HuH-7 (cell line): Measurements from ENCODE around the gene KAZN.
"Not testable (repeated sequence)": the region's sequence is repeated elsewhere in the genome, so short reads cannot be mapped to it uniquely, and the experiment has no call there.

Experiments
- DNase-seq: peaks from one replicate; pipeline ENCODE4 v3.0.0; 2011; ENCODE audit warnings: low spot score

Gene KAZN

GRCh38 chr1:15115542-15116330, 517.3 kb downstream of the KAZN start:
- DNase-seq: no peak

GRCh38 chr1:15116966-15117365, 518.5 kb downstream of the KAZN start:
- DNase-seq: no peak

DNA sequence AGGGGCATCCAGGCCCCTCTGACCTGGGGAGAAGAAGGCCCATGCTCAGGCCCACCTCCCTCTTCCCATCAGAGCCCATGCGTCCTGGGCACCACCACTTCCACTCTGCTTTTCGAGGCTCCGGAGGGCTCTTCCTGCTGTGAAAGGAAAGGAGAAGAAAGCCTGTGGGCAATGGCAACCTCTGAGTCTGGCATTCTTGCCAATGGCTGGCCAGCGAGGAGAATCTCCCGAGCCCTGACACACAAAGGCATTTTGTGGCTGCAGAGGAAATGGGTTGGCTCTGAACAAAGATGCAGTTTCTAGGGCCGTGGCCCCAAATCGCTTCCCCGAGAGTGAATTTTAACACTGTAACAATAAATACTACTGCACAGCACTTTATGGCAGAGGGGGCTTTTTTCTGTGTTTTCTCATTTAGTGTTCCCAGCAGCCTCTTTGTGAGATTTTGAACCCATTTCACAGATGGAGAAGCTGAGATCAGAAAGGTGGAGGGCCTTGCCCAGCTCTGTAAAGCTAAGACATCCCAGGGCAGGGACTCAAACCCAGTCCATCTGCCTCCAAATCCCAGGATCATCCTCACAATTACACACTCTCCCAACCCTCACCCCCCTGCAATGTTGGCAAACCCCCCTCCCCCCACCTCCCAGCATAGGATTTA, 519.3 kb downstream of the KAZN start:
- no peak for DNase-seq

DNA sequence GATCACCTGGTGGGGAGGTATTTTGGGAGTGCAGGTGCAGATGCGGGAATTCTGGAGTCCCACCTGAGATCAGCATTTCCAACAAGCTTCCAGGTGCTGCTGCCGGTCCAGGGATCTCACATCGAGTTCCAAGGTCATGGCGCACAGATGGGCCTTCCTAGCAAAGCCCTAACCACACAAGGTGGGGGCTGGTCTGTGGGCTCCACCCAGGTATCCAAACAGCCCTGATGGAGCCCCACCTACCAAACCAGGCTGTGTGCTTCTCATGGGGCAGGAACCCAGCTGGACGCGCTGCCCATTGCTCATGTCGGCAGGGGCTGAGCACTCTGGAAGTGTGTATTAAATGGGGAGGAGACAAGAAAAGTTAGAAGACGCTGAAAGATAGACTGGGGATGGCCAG, 520.1 kb downstream of the KAZN start:
- DNase-seq: no peak

DNA sequence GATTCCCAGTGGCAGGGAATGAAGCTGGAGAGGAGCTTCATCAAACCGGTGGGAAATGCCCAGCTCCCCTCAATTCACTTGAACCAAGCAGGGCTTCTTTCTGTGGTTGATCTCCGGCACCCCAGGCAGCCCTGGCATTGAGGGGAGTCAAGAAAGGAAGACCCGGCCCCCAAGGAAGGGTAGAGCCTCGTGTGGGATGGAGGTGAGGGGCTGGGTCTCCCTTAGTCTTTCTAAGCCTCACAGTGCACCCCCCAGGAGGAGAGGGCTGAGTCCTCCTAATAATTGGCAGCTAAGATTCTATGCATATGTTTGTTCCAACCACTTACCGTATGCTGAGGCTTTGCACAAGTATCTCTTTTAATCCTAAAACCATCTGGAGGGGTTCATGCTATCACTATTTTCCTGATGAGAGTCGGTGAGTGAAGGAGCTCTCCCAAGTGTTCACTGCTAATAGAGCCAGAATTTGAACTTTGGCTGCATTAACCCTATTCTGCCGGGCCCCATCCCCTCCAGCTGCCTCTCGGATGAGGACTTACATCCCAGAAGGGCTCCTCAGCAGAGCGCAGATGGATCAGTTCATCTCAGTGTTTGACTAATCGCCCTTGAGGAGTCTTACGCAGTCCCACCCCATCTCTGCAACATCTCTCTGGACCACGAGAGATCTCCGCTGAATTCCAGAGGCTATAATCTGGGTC, 521.9 kb downstream of the KAZN start:
- DNase-seq: no peak

GRCh38 chr1:15122331-15122730, 523.8 kb downstream of the KAZN start:
- no peak for DNase-seq

GRCh38 chr1:15123270-15123669, 524.8 kb downstream of the KAZN start:
- no peak for DNase-seq

- no peak for DNase-seq
These were observed 525.4 kb downstream of the KAZN start for GRCh38 chr1:15123925-15124324.

DNA sequence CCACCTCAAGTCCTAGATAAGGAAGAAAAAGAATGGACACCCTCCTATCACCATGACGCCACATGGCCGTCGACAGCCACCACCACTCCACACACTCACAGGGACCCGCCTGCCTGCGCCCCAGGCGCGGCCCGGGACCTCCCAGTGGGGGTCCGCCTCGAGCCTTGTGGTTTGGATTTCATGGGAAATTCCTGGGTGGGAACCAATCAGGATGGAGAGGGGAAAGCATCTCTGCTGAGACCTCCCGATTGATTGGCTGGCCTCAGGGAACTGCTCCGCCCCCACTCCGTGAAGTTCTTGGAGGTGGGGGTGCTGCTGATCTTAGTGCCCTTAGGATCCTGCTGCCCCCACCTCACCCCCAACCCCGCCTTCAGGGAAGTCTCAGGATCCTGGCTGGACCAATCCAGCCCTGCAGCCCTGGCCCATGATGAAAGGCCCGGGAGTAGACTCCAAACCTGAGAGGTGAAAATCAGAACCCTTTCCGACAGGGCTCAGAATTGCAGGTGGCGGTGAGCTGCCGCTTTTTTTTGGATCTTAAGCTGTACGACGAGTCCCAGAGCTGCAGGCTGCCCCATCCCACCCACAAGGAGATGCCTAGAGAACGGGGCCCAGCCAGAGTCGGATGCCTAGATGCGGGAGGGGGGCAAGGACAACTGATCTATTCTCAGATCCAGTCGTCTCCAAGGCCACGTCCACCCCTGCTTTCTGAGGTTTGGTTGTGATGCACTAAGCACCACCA, 526.0 kb downstream of the KAZN start:
- no peak for DNase-seq

DNA sequence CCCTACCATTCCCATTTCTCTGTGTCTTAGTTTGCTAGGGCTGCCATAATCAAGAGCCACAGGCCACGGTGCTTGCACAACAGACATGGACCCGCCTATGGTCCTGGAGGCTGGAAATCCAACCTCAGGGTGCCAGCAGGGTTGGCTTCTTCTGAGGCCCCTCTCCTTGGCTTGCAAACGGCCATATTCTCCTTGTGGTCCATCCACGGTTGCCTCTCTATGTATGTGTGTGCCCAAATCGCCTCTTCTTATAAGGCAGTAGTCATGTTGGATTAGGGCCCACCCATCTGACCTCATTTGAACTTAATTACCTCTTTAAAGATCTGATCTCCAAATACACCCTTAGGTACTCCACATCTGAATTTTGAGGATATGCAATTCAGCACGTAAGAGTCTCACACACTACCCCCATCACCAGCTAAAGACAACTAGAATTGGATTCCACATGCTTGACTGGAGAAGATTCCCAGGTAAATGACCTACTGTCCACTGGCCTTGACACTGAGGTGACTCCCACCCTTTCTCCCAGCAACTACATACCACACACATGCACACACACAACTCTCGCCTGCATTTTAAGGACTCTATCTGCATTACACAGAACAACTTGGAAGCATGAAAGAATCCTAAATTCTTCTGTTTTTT, 526.7 kb downstream of the KAZN start:
- DNase-seq: no peak

GRCh38 chr1:15128077-15128476, 529.6 kb downstream of the KAZN start:
- no peak for DNase-seq

GRCh38 chr1:15128520-15129313, 530.2 kb downstream of the KAZN start:
- DNase-seq: peak; percentile 85

- DNase-seq: no peak
These were observed 531.5 kb downstream of the KAZN start for GRCh38 chr1:15129944-15130343.

- DNase-seq: no peak
These were observed 532.1 kb downstream of the KAZN start for GRCh38 chr1:15130607-15131006.

- no peak for DNase-seq
These were observed 534.5 kb downstream of the KAZN start for GRCh38 chr1:15132965-15133364.

DNA sequence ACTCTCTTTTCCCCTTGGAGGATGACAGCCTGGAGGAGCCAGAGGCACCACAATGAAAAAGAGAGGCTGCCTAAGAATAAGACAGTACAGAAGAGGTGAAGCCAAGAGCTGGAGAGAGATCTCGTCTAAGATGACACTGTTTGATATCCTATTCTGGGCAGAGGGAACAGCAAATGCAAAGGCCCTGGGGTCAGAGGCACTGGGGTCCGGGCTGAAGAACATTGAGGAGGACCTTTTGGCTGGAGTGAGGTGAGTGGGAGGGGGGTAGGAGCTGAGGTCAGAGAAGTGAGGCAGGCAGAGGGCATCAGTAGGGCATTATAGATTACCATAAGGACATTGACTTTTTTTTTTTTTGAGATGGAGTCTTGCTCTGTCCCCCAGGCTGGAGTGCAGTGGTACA, 535.8 kb downstream of the KAZN start:
- DNase-seq: no peak

- DNase-seq: not testable (repeated sequence)
These were observed 537.1 kb downstream of the KAZN start for GRCh38 chr1:15135604-15136003.

GRCh38 chr1:15137809-15138208, 539.3 kb downstream of the KAZN start:
- no peak for DNase-seq

DNA sequence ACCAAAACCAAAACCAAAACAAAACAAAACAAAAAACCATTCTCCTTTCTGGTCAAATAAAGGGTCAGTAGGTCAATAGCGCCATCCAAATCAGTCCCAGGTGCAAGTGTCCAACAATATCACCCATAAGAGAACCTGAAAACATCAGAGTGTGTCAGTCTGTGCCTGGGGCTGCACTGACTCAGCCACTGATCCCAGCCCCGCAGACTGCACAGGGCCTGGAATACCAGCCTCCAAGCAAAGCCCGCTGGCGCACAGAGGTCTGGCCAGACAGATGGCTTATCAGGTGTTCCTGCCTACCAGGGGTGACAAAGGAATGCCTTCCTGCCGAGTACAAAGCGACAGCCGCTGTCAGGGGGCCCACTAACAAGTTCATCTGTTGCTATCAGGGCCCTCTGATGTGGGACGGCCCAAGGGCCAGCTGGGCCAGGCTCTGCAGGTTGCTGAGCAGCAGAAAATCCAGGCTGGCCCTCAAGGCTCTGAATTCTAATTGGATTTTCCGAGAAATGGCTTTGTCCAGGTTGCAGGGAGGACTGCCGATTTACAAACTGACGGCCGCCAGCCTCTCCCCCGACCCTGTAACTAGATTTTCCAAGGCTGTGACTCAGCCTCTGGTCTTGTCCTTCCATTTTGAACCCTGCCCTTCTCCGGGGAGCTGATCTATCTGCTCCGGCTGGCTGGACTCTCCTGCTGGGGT, 541.3 kb downstream of the KAZN start:
- no peak for DNase-seq

DNA sequence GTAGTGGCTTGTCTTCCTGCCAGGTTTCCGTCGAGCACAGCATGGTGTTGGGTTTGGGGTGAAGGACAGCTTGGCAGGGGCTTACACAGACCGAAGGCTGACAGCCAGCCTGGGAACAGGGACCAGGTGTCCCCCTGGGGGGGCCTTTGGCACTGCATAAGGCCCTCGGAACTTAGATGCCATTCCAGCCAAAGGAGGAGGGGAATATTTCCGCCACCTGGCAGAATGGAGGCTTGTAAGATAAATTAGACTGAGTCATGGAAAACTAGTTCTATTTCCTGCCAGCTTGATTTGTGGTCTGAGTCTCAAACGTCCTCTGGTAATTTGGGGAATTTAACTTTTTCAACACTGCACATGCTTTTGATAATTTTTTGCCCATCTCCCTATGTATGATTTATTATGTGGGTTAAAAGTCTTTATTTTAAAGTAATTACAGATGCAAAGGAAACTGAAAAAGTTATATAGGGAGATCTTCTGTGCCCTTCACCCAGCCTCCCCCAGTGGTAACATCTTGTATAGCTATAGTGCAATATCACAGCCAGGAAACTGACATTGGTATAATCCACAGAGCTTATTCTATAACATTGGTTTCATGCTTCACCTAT, 543.6 kb downstream of the KAZN start:
- no peak for DNase-seq
